Stimulated activated CD8-positive, alpha-beta memory T cell treated with anti-CD3 and anti-CD28 coated beads, Interleukin-15, amount 100 ng/mL, for 4 hours (primary cell): ENCODE results near the gene SIL1.
"Not testable (repeated sequence)": the region's sequence is repeated elsewhere in the genome, so short reads cannot be mapped to it uniquely, and the experiment has no call there.

ENCODE experiments used
- DNase-seq, 2 donors: peaks; one replicate each; pipeline ENCODE4 v3.0.0-alpha.2; 2020; ENCODE audit warnings: low read depth in 2 of 2

SIL1 gene

GRCh38 chr5:139073956-139074355 lies 124.2 kb downstream of the SIL1 start:
- DNase-seq: not testable (repeated sequence)

GRCh38 chr5:139068494-139069151 lies 129.5 kb downstream of the SIL1 start:
- DNase-seq: no peak

- no peak for DNase-seq
Measured at GRCh38 chr5:139068060-139068459, 130.1 kb downstream of the SIL1 start.

- DNase-seq: no peak
Measured at GRCh38 chr5:139065306-139065705, 132.9 kb downstream of the SIL1 start.

GRCh38 chr5:139064613-139065012 lies 133.6 kb downstream of the SIL1 start:
- no peak for DNase-seq

GRCh38 chr5:139063664-139064054 lies 134.5 kb downstream of the SIL1 start:
- DNase-seq: no peak

GRCh38 chr5:139062910-139063663 lies 135.1 kb downstream of the SIL1 start:
- no peak for DNase-seq

GRCh38 chr5:139061856-139062255 lies 136.3 kb downstream of the SIL1 start:
- DNase-seq: no peak

- DNase-seq: no peak
Measured at GRCh38 chr5:139061274-139061673, 136.9 kb downstream of the SIL1 start.

GRCh38 chr5:139058121-139058520 lies 140.0 kb downstream of the SIL1 start:
- DNase-seq: no peak

GRCh38 chr5:139057045-139057939 lies 140.9 kb downstream of the SIL1 start:
- DNase-seq: not testable (repeated sequence)

- DNase-seq: no peak
Measured at GRCh38 chr5:139052975-139053374, 145.2 kb downstream of the SIL1 start.

- DNase-seq: no peak
Measured at GRCh38 chr5:139051392-139051791, 146.8 kb downstream of the SIL1 start.

GRCh38 chr5:139050432-139050831 lies 147.7 kb downstream of the SIL1 start:
- no peak for DNase-seq

- DNase-seq: no peak
Measured at GRCh38 chr5:139049780-139050179, 148.4 kb downstream of the SIL1 start.

- DNase-seq: no peak
Measured at GRCh38 chr5:139046551-139046950, 151.6 kb downstream of the SIL1 start.

- DNase-seq: no peak
Measured at GRCh38 chr5:139043157-139043905, 154.8 kb downstream of the SIL1 start.

- no peak for DNase-seq
Measured at GRCh38 chr5:139040081-139040480, 158.1 kb downstream of the SIL1 start.

- no peak for DNase-seq
Measured at GRCh38 chr5:139038613-139039305, 159.4 kb downstream of the SIL1 start.

- no peak for DNase-seq
Measured at GRCh38 chr5:139037732-139038131, 160.4 kb downstream of the SIL1 start.

- not testable (repeated sequence) for DNase-seq
Measured at GRCh38 chr5:139036332-139036731, 161.8 kb downstream of the SIL1 start.
